Measurements from ENCODE around the gene LRRC43. TPM values are rescaled to one million over a fixed set of nuclear protein-coding genes. Genes with fewer than 3 reads are reported as not detected.
A peak's percentile ranks its signal among the peaks of the same experiment; 100 is the strongest.

LRRC43 gene
- total RNA-seq, 1 experiment from 2014 or later = 0.22 TPM

DNA sequence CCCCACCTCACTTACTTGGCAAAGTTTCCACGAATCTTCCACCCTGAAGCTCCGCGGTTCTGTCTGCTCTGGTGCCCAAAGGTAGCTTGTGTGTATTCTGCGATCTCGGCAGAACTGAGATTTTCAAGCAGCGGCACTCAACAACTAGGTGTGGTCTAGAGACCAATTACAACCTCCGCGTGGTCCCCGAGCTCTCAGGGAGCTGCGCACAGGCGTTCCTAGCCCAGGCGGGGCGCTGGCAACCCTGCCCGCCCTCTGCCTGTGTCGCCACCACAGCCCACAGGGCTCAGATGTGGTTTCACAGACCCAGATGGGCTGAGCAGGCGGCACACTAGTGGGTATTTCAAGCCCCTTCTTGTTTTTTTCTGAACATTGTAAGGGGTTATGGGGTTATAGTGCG, 44.4 kb downstream of the LRRC43 start:
- H3K27me3 Mint-ChIP-seq (ENCODE audit: low read depth) = no peaks in the 10 kb centered on the region; the same call in 1 of the 2 replicates
- H3K36me3 Mint-ChIP-seq = peaks cover 18% of the 10 kb centered on the region
- H3K4me1 Mint-ChIP-seq = peaks cover 24% of the 10 kb centered on the region
- DNase-seq (ENCODE audit: low spot score) (no peak), ATAC-seq (no peak)
- H3K4me3 Mint-ChIP-seq = peak overlapping the region; percentile 60
- TF ChIP-seq, protein P1, sequence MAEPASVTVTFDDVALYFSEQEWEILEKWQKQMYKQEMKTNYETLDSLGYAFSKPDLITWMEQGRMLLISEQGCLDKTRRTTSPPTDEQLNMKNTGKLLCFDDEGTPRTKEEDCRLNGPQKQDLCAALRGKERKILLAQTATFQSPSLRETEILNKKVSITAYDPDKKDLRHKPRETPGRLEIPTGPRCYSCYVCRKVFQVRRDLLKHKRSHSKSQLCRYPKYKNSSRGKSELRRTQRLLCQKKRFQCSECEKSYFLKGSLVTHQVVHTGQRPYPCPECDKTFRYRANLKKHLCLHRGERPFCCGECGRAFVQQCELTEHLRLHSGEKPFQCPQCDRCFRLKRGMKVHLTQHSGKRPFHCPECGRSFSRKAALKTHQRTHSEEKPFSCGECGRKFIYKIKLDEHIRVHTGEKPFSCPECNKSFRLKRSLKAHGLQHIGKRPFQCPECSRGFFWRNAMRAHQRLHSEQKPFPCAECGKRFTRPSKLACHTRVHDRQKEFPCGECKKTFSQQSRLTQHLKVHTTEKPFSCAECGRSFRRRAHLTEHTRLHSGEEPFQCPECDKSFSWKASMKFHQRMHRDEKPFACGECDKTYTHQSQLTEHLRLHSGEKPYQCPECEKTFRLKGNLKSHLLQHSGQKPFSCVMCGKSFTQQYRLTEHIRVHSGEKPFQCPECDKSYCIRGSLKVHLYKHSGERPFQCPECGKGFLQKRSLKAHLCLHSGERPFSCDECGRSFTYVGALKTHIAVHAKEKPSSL (CRISPR knock-in tag; conservative IDR thresholded peaks at IDR 0.05) = no peak
- TF ChIP-seq, protein P2, sequence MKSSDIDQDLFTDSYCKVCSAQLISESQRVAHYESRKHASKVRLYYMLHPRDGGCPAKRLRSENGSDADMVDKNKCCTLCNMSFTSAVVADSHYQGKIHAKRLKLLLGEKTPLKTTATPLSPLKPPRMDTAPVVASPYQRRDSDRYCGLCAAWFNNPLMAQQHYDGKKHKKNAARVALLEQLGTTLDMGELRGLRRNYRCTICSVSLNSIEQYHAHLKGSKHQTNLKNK (CRISPR knock-in tag; IDR thresholded peaks at IDR 0.05) = no peak
- TF ChIP-seq, protein P3, sequence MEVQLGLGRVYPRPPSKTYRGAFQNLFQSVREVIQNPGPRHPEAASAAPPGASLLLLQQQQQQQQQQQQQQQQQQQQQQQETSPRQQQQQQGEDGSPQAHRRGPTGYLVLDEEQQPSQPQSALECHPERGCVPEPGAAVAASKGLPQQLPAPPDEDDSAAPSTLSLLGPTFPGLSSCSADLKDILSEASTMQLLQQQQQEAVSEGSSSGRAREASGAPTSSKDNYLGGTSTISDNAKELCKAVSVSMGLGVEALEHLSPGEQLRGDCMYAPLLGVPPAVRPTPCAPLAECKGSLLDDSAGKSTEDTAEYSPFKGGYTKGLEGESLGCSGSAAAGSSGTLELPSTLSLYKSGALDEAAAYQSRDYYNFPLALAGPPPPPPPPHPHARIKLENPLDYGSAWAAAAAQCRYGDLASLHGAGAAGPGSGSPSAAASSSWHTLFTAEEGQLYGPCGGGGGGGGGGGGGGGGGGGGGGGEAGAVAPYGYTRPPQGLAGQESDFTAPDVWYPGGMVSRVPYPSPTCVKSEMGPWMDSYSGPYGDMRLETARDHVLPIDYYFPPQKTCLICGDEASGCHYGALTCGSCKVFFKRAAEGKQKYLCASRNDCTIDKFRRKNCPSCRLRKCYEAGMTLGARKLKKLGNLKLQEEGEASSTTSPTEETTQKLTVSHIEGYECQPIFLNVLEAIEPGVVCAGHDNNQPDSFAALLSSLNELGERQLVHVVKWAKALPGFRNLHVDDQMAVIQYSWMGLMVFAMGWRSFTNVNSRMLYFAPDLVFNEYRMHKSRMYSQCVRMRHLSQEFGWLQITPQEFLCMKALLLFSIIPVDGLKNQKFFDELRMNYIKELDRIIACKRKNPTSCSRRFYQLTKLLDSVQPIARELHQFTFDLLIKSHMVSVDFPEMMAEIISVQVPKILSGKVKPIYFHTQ (CRISPR knock-in tag; IDR thresholded peaks at IDR 0.05) = no peak
- TF ChIP-seq, protein P4, sequence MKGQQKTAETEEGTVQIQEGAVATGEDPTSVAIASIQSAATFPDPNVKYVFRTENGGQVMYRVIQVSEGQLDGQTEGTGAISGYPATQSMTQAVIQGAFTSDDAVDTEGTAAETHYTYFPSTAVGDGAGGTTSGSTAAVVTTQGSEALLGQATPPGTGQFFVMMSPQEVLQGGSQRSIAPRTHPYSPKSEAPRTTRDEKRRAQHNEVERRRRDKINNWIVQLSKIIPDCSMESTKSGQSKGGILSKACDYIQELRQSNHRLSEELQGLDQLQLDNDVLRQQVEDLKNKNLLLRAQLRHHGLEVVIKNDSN (CRISPR knock-in tag; IDR thresholded peaks at IDR 0.05) = no peak
- no peak for TF ChIP-seq SMAD4 (CRISPR knock-in tag; IDR thresholded peaks at IDR 0.05)
- TF ChIP-seq NR1H2 (CRISPR knock-in tag; IDR thresholded peaks at IDR 0.05) = no peak
- TF ChIP-seq, protein P5, sequence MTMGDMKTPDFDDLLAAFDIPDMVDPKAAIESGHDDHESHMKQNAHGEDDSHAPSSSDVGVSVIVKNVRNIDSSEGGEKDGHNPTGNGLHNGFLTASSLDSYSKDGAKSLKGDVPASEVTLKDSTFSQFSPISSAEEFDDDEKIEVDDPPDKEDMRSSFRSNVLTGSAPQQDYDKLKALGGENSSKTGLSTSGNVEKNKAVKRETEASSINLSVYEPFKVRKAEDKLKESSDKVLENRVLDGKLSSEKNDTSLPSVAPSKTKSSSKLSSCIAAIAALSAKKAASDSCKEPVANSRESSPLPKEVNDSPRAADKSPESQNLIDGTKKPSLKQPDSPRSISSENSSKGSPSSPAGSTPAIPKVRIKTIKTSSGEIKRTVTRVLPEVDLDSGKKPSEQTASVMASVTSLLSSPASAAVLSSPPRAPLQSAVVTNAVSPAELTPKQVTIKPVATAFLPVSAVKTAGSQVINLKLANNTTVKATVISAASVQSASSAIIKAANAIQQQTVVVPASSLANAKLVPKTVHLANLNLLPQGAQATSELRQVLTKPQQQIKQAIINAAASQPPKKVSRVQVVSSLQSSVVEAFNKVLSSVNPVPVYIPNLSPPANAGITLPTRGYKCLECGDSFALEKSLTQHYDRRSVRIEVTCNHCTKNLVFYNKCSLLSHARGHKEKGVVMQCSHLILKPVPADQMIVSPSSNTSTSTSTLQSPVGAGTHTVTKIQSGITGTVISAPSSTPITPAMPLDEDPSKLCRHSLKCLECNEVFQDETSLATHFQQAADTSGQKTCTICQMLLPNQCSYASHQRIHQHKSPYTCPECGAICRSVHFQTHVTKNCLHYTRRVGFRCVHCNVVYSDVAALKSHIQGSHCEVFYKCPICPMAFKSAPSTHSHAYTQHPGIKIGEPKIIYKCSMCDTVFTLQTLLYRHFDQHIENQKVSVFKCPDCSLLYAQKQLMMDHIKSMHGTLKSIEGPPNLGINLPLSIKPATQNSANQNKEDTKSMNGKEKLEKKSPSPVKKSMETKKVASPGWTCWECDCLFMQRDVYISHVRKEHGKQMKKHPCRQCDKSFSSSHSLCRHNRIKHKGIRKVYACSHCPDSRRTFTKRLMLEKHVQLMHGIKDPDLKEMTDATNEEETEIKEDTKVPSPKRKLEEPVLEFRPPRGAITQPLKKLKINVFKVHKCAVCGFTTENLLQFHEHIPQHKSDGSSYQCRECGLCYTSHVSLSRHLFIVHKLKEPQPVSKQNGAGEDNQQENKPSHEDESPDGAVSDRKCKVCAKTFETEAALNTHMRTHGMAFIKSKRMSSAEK (CRISPR knock-in tag; IDR thresholded peaks at IDR 0.05; ENCODE audit: borderline replicate concordance) = no peak
- no peak for TF ChIP-seq ZNF232 (CRISPR knock-in tag; IDR thresholded peaks at IDR 0.05)
- TF ChIP-seq ESRRA (CRISPR knock-in tag; IDR thresholded peaks at IDR 0.05; ENCODE audit: borderline replicate concordance) = no peak
- no peak for TF ChIP-seq NR3C1 (CRISPR knock-in tag; conservative IDR thresholded peaks at IDR 0.05; ENCODE audit: low read depth)
- no peak for TF ChIP-seq ZNF671 (CRISPR knock-in tag; IDR thresholded peaks at IDR 0.05)
- TF ChIP-seq, protein P6, sequence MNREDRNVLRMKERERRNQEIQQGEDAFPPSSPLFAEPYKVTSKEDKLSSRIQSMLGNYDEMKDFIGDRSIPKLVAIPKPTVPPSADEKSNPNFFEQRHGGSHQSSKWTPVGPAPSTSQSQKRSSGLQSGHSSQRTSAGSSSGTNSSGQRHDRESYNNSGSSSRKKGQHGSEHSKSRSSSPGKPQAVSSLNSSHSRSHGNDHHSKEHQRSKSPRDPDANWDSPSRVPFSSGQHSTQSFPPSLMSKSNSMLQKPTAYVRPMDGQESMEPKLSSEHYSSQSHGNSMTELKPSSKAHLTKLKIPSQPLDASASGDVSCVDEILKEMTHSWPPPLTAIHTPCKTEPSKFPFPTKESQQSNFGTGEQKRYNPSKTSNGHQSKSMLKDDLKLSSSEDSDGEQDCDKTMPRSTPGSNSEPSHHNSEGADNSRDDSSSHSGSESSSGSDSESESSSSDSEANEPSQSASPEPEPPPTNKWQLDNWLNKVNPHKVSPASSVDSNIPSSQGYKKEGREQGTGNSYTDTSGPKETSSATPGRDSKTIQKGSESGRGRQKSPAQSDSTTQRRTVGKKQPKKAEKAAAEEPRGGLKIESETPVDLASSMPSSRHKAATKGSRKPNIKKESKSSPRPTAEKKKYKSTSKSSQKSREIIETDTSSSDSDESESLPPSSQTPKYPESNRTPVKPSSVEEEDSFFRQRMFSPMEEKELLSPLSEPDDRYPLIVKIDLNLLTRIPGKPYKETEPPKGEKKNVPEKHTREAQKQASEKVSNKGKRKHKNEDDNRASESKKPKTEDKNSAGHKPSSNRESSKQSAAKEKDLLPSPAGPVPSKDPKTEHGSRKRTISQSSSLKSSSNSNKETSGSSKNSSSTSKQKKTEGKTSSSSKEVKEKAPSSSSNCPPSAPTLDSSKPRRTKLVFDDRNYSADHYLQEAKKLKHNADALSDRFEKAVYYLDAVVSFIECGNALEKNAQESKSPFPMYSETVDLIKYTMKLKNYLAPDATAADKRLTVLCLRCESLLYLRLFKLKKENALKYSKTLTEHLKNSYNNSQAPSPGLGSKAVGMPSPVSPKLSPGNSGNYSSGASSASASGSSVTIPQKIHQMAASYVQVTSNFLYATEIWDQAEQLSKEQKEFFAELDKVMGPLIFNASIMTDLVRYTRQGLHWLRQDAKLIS (CRISPR knock-in tag; IDR thresholded peaks at IDR 0.05; ENCODE audit: borderline replicate concordance) = no peak
- TF ChIP-seq NFYB (CRISPR knock-in tag; conservative IDR thresholded peaks at IDR 0.05; ENCODE audit: low read depth) = no peak
- TF ChIP-seq, protein P7, sequence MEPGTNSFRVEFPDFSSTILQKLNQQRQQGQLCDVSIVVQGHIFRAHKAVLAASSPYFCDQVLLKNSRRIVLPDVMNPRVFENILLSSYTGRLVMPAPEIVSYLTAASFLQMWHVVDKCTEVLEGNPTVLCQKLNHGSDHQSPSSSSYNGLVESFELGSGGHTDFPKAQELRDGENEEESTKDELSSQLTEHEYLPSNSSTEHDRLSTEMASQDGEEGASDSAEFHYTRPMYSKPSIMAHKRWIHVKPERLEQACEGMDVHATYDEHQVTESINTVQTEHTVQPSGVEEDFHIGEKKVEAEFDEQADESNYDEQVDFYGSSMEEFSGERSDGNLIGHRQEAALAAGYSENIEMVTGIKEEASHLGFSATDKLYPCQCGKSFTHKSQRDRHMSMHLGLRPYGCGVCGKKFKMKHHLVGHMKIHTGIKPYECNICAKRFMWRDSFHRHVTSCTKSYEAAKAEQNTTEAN (CRISPR knock-in tag; IDR thresholded peaks at IDR 0.05) = no peak
- TF ChIP-seq JUN (CRISPR knock-in tag; IDR thresholded peaks at IDR 0.05) = no peak
- TF ChIP-seq ZNF317 (CRISPR knock-in tag; IDR thresholded peaks at IDR 0.05; ENCODE audit: borderline replicate concordance, low read depth) = no peak
- H3K9me3 Mint-ChIP-seq = no peaks in the 10 kb centered on the region
- H3K27ac Mint-ChIP-seq = no peak overlapping the region
- CTCF ChIA-PET = interaction anchor here (1.2 kb wide), 1 partner anchor 526 kb away, joined by 3 read pairs; the partner anchor contains the start of gene DENR
- POLR2A ChIA-PET = no interaction called here
